GM23338 (cell line): Measurements from ENCODE around the gene NEXMIF. TPM values are rescaled to one million over a fixed set of nuclear protein-coding genes. Genes with fewer than 3 reads are reported as not detected.

Experiments
- ATAC-seq: fragments of 200-7000 bp; cut with Tn5 transposase; 3 replicates; pipeline ENCODE4 v1.9.1; 2020
- DNase-seq: peaks from one replicate; pipeline ENCODE4 v3.0.0-alpha.2; 2015; ENCODE audit warnings: low spot score
- H2AFZ ChIP-seq: fragments of 200-600 bp; sonication (generic); 2 replicates; pipeline ENCODE4 v1.8.0; 2016; ENCODE audit warnings: antibody characterized with exemption, mild to moderate bottlenecking, moderate library complexity
- H3F3A ChIP-seq: fragments of 200-600 bp; sonication (generic); replicated peaks from 2 replicates; pipeline ENCODE4 v1.8.0; 2017; ENCODE audit warnings: antibody characterized with exemption, mixed run types, low read depth
- H3K27ac ChIP-seq: fragments of 200-600 bp; sonication (generic); 2 replicates; pipeline ENCODE4 v1.6.1; 2016; ENCODE audit warnings: low read depth
- H3K27me3 ChIP-seq: fragments of 200-600 bp; sonication (generic); 2 replicates; pipeline ENCODE4 v1.8.0; 2016; ENCODE audit warnings: mild to moderate bottlenecking, mixed run types, moderate library complexity; ENCODE audit not compliant: insufficient read depth
- H3K36me3 ChIP-seq: fragments of 200-600 bp; sonication (generic); 2 replicates; pipeline ENCODE4 v1.8.0; 2016; ENCODE audit warnings: mild to moderate bottlenecking; ENCODE audit not compliant: insufficient read depth
- H3K4me1 ChIP-seq: fragments of 200-600 bp; sonication (generic); 2 replicates; pipeline ENCODE4 v1.8.0; 2016; ENCODE audit warnings: mild to moderate bottlenecking, moderate library complexity; ENCODE audit not compliant: insufficient read depth
- H3K4me2 ChIP-seq: fragments of 200-600 bp; sonication (generic); 2 replicates; pipeline ENCODE4 v1.7.1; 2017; ENCODE audit warnings: mixed run types
- H3K4me3 ChIP-seq: fragments of 200-600 bp; sonication (generic); 2 replicates; pipeline ENCODE4 v1.6.1; 2016; ENCODE audit warnings: mixed run types
- H3K79me2 ChIP-seq: fragments of 200-600 bp; sonication (generic); replicated peaks from 2 replicates; pipeline ENCODE4 v1.8.0; 2017; ENCODE audit warnings: mild to moderate bottlenecking; ENCODE audit not compliant: insufficient read depth
- H3K9me2 ChIP-seq: fragments of 200-600 bp; sonication (generic); 2 replicates; pipeline ENCODE4 v1.8.0; 2017; ENCODE audit not compliant: insufficient read depth
- H4K20me1 ChIP-seq: fragments of 200-600 bp; sonication (generic); replicated peaks from 2 replicates; pipeline ENCODE4 v1.8.0; 2017; ENCODE audit warnings: mild to moderate bottlenecking; ENCODE audit not compliant: insufficient read depth
- H3K27ac Mint-ChIP-seq: 2 replicates; pipeline ENCODE4 v1.8.0; 2020; ENCODE audit warnings: inconsistent platforms, mild to moderate bottlenecking, moderate library complexity, mixed read lengths
- H3K27me3 Mint-ChIP-seq: 3 replicates; pipeline ENCODE4 v1.8.0; 2022; ENCODE audit warnings: low read depth, mild to moderate bottlenecking, moderate library complexity, mixed read lengths, inconsistent platforms; ENCODE audit not compliant: insufficient read depth, poor library complexity
- H3K36me3 Mint-ChIP-seq: 3 replicates; pipeline ENCODE4 v1.8.0; 2021; ENCODE audit warnings: low read depth, mild to moderate bottlenecking, inconsistent platforms, moderate library complexity, mixed read lengths
- H3K4me1 Mint-ChIP-seq: 3 replicates; pipeline ENCODE4 v1.8.0; 2020; ENCODE audit warnings: mild to moderate bottlenecking, inconsistent platforms, mixed read lengths
- H3K4me3 Mint-ChIP-seq: 3 replicates; pipeline ENCODE4 v1.8.0; 2021; ENCODE audit warnings: moderate library complexity, mild to moderate bottlenecking, inconsistent platforms, mixed read lengths
- H3K9me3 Mint-ChIP-seq: 3 replicates; pipeline ENCODE4 v1.8.0; 2020; ENCODE audit warnings: moderate library complexity, mild to moderate bottlenecking, inconsistent platforms, mixed read lengths
- CREB1 ChIP-seq: fragments of 250-450 bp; sonication (Bioruptor Pico); IDR thresholded peaks from 2 replicates; pipeline ENCODE4 v1.5.0; 2020; ENCODE audit warnings: low read depth, mild to moderate bottlenecking, moderate library complexity
- CTCF ChIP-seq, 2 experiments: fragments of 200-600 bp in 1 of 2; sonication (generic) in 1 of 2; conservative IDR thresholded peaks; 2 replicates each; pipeline versions ENCODE4 v1.5.1 to v1.6.1; 2016 to 2017; ENCODE audit warnings: antibody characterized with exemption in 2 of 2, low read depth in 2 of 2, mild to moderate bottlenecking in 2 of 2, moderate library complexity in 1 of 2
- ETS1 ChIP-seq: IDR thresholded peaks from 2 replicates; pipeline ENCODE4 v1.6.1; 2016; ENCODE audit warnings: antibody characterized with exemption
- EZH2 ChIP-seq: fragments of 200-600 bp; sonication (generic); IDR thresholded peaks from one replicate; pipeline ENCODE4 v1.8.0; 2017; ENCODE audit warnings: antibody characterized with exemption, mild to moderate bottlenecking, low read depth; ENCODE audit not compliant: unreplicated experiment
- EZH2phosphoT487 ChIP-seq: fragments of 200-600 bp; sonication (generic); IDR thresholded peaks from one replicate; pipeline ENCODE4 v1.8.1; 2018; ENCODE audit warnings: antibody characterized with exemption; ENCODE audit not compliant: unreplicated experiment
- JUNB ChIP-seq: IDR thresholded peaks from one replicate; pipeline ENCODE4 v1.6.1; 2016; ENCODE audit warnings: antibody characterized with exemption; ENCODE audit not compliant: unreplicated experiment
- NANOG ChIP-seq: IDR thresholded peaks from 2 replicates; pipeline ENCODE4 v1.6.1; 2016; ENCODE audit warnings: antibody characterized with exemption, borderline replicate concordance
- POLR2AphosphoS5 ChIP-seq: IDR thresholded peaks from 2 replicates; pipeline ENCODE4 v1.6.1; 2016; ENCODE audit warnings: antibody characterized with exemption, low read depth
- STAT1 ChIP-seq: IDR thresholded peaks from one replicate; pipeline ENCODE4 v1.6.1; 2016; ENCODE audit warnings: antibody characterized with exemption; ENCODE audit not compliant: unreplicated experiment
- ZNF114 ChIP-seq: fragments of 250-450 bp; sonication (Bioruptor Pico); IDR thresholded peaks from 2 replicates; pipeline ENCODE4 v1.5.0; 2020; ENCODE audit warnings: mild to moderate bottlenecking, moderate library complexity
- ZNF331 ChIP-seq: fragments of 250-450 bp; sonication (Bioruptor Pico); IDR thresholded peaks from 2 replicates; pipeline ENCODE4 v1.5.0; 2020; ENCODE audit warnings: low read depth, mild to moderate bottlenecking, moderate library complexity
- ZNF462 ChIP-seq: fragments of 250-450 bp; sonication (Bioruptor Pico); IDR thresholded peaks from 2 replicates; pipeline ENCODE4 v1.5.0; 2020; ENCODE audit warnings: mild to moderate bottlenecking, moderate library complexity
- polyA plus RNA-seq: library from polyadenylated mRNA; unstranded; fragments of >200 nt; fragmentation: Nextera tagmentation; extraction: Ambion mirVana; gene quantifications from 2 replicates; pipeline ENCODE4 v1.2.1, GENCODE V29; 2016
- total RNA-seq: library from RNA; depleted of rRNA; stranded (reverse); fragments of >200 nt; shearing (Covaris generic); gene quantifications from 2 replicates; pipeline ENCODE4 v1.2.3, GENCODE V29; 2014
- TF ChIP-seq, protein P1 (sequence below): IDR thresholded peaks from one replicate; pipeline ENCODE4 v1.6.1; 2018; ENCODE audit warnings: antibody characterized with exemption; ENCODE audit not compliant: unreplicated experiment

The NEXMIF gene
- total and polyA plus RNA-seq, 2 experiments from 2014 or later: 0.16 to 0.76 TPM

GRCh38 chrX:74684466-74684865 is 240.8 kb downstream of the NEXMIF start:
- no peak for ATAC-seq
- H3K27ac ChIP-seq: no peak overlapping the region
- no peaks in the 10 kb centered on the region for H3K4me1 ChIP-seq
- Mint-ChIP-seq H3K36me3 (no peaks in the 10 kb centered on the region; the same call in 2 of the 3 replicates), H3K4me3 (no peak overlapping the region), H3K27ac (no peak overlapping the region), H3K27me3 (no peaks in the 10 kb centered on the region), H3K4me1 (no peaks in the 10 kb centered on the region), H3K9me3 (peaks cover 13% of the 10 kb centered on the region; the same call in 1 of the 3 replicates)
- H3K27me3 ChIP-seq: no peaks in the 10 kb centered on the region
- H3K4me3 ChIP-seq: no peak overlapping the region
- H3F3A ChIP-seq: no peaks in the 10 kb centered on the region
- TF ChIP-seq, protein P1, sequence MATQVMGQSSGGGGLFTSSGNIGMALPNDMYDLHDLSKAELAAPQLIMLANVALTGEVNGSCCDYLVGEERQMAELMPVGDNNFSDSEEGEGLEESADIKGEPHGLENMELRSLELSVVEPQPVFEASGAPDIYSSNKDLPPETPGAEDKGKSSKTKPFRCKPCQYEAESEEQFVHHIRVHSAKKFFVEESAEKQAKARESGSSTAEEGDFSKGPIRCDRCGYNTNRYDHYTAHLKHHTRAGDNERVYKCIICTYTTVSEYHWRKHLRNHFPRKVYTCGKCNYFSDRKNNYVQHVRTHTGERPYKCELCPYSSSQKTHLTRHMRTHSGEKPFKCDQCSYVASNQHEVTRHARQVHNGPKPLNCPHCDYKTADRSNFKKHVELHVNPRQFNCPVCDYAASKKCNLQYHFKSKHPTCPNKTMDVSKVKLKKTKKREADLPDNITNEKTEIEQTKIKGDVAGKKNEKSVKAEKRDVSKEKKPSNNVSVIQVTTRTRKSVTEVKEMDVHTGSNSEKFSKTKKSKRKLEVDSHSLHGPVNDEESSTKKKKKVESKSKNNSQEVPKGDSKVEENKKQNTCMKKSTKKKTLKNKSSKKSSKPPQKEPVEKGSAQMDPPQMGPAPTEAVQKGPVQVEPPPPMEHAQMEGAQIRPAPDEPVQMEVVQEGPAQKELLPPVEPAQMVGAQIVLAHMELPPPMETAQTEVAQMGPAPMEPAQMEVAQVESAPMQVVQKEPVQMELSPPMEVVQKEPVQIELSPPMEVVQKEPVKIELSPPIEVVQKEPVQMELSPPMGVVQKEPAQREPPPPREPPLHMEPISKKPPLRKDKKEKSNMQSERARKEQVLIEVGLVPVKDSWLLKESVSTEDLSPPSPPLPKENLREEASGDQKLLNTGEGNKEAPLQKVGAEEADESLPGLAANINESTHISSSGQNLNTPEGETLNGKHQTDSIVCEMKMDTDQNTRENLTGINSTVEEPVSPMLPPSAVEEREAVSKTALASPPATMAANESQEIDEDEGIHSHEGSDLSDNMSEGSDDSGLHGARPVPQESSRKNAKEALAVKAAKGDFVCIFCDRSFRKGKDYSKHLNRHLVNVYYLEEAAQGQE: no peak
- TF ChIP-seq STAT1 (no peak), EZH2phosphoT487 (no peak), CTCF (conservative IDR thresholded peaks at IDR 0.05; ENCODE audit: low read depth in 2 of 2) (no peak), CREB1 (CRISPR knock-in tag) (no peak), EZH2 (no peak), POLR2AphosphoS5 (no peak), ZNF331 (CRISPR knock-in tag) (no peak), JUNB (no peak), ETS1 (no peak), ZNF114 (no peak), ZNF462 (CRISPR knock-in tag) (no peak), NANOG (no peak)
- H3K36me3 ChIP-seq: no peaks in the 10 kb centered on the region
- no peaks in the 10 kb centered on the region for H3K79me2 ChIP-seq
- no peak overlapping the region for H3K4me2 ChIP-seq
- no peaks in the 10 kb centered on the region for H3K9me2 ChIP-seq
- no peaks in the 10 kb centered on the region for H4K20me1 ChIP-seq
- H2AFZ ChIP-seq: no peak overlapping the region
- no peak for DNase-seq
